IMR-90 (cell line): ENCODE measurements around the gene TEAD1.

Experiments used
- CTCF ChIP-seq: conservative IDR thresholded peaks from 2 replicates; pipeline ENCODE4 v1.5.1; 2012; ENCODE audit warnings: mild to moderate bottlenecking, low read depth, low read length, improper control_type of control experiment
- RFX5 ChIP-seq: IDR thresholded peaks from 2 replicates; pipeline ENCODE4 v1.8.0; 2012; ENCODE audit warnings: low read depth, mild to moderate bottlenecking, low read length, moderate library complexity
- USF2 ChIP-seq: fragments of 150-350 bp; IDR thresholded peaks from 2 replicates; pipeline ENCODE4 v1.6.1; 2017; ENCODE audit warnings: mild to moderate bottlenecking, antibody characterized with exemption, low read length, low read depth

GRCh38 chr11:12680940-12681258, 6.7 kb downstream of the TEAD1 start:
- no peak for TF ChIP-seq USF2
- TF ChIP-seq CTCF: no peak
- TF ChIP-seq RFX5: no peak
